ENCODE results near the gene ZC2HC1C.
A peak's percentile ranks its signal among the peaks of the same experiment; 100 is the strongest.

ZC2HC1C gene

DNA sequence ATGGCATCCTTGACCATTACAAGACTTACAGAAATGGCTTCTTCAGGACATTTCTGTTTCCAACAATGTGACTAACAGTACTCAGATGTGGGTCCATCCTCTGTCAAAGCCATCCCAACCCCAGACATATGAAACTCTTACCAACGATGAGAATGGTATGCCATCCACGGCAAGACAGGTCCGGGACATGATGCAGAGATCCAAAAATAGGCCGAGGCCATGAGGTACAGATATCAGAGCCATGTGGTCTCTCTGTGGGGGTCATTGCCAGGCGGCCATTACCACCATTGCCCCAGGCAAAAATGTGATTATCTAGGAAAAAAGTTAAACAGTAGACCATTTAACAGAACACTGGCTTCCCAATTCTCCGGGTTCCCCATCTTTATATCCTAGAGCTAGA lies 27.5 kb downstream of the ZC2HC1C start:
- DNase-seq: no peak

DNA sequence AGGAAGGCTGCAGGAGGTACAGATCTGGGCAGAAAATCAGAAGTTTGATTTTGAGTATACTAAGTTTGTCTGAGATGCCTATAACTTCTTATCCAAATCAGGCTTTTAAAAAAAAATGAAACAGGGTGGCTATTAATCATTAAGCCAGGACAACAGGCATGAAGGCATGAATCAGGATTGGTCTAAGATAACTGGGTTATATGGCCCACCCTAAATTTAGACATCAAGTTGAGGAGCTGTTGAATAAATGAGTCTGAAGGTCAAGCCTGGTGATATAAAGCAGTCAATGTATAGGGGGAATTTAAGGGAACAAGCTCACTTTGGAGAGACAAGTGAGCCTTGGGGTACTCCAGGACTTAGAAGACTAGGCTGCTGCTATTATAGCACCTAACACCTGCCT lies 28.8 kb downstream of the ZC2HC1C start:
- no peak for DNase-seq

DNA sequence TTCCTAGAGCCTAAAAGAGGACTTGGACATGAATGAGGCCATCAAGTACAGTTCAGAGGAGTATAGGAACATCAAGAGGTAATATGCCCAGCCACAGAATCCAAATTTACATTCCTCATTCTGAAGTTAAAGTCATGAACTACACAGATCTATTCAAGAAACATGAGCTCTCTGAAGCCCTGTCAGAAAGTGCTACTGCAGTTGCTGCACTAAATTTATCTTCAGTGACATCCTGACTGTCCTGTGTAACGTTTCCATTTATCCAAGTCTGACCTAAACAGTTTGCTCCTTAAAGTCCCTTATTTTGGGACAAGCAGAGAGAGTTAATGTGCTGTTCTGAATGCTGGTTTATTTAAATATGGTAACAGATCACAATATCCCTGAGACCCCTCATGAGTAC lies 29.2 kb downstream of the ZC2HC1C start:
- no peak for DNase-seq

- no peak for DNase-seq
These were observed 32.0 kb downstream of the ZC2HC1C start for GRCh38 chr14:75101491-75101890.

- no peak for DNase-seq
These were observed 37.7 kb downstream of the ZC2HC1C start for GRCh38 chr14:75107186-75107585.

DNA sequence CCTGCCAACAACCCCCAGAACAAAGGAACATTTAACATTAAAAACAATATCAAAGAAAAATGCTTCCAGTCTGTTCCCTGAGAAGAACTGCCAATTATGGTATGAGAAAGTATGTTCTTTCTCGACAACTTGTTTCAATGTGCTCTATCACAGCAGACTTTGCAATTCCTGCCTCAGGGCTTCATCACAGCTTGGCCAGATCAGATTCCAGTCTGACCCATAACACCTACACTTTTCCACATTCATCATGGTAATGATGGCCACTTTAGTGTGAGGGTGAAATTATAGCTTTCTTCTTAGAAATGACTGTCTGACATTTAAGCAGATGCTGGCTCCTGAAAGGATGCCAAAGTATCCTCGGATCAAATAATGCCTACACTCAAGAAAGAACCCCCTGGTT lies 40.4 kb downstream of the ZC2HC1C start:
- no peak for DNase-seq

GRCh38 chr14:75113932-75114539 lies 44.6 kb downstream of the ZC2HC1C start:
- no peak for DNase-seq

- DNase-seq: no peak
These were observed 49.6 kb downstream of the ZC2HC1C start for GRCh38 chr14:75119056-75119455.

- no peak for DNase-seq
These were observed 51.3 kb downstream of the ZC2HC1C start for GRCh38 chr14:75120541-75121291.

DNA sequence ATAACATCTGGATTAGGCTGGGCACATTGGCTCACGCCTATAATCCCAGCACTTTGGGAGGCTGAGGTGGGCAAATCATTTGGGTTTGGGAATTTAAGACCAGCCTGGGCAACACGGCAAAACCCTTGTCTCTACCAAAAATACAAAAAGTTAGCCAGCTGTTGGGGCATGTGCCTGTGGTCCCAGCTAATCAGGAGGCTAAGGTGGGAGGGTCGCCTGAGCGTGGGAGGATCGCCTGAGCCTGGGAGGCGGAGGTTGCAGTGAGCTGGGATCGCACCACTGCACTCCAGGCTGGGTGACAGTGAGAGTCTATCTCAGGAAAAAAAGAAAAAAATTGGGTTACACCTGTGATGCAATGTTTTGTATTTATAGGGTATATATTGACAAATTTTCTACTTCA lies 52.1 kb downstream of the ZC2HC1C start:
- no peak for DNase-seq

DNA sequence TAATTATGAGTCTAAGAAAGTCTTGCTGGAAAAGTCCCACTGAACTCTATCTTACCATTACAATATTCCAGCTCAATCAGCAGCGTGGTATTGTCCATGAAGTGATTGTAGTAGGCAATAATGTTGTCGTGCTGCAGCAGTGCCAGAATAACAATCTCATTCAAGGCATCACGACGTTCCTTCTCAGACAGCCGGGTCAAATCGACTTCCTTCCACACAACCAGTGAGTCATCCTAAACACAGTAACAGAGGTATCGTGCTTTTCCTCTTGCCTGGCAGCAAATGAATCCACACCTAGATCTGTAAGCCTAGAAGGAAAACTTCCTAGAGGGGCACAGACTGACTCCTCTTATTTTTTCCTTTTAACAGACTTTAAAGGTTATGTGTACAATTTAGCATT lies 54.5 kb downstream of the ZC2HC1C start:
- DNase-seq: no peak

GRCh38 chr14:75125617-75126016 lies 56.2 kb downstream of the ZC2HC1C start:
- DNase-seq: no peak

DNA sequence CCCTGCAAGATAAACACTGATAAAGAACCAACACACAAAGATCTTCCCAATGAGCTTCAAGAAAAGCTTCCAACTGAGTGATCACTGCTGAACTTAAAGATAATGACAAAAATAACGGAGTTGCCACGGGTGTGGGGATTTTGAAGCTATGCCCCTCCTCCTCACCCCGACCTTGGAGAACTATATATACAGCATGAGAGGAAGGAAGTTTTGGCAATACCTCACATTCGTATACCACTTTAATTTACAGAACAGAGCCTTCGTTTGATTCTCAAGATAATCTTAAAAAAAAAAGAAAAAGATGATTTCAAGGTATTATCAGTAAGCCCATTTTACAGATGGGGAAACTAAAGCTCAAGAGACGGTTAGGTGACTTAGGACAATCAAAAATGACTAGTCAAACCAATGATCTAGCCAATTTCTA lies 56.7 kb downstream of the ZC2HC1C start:
- no peak for DNase-seq

DNA sequence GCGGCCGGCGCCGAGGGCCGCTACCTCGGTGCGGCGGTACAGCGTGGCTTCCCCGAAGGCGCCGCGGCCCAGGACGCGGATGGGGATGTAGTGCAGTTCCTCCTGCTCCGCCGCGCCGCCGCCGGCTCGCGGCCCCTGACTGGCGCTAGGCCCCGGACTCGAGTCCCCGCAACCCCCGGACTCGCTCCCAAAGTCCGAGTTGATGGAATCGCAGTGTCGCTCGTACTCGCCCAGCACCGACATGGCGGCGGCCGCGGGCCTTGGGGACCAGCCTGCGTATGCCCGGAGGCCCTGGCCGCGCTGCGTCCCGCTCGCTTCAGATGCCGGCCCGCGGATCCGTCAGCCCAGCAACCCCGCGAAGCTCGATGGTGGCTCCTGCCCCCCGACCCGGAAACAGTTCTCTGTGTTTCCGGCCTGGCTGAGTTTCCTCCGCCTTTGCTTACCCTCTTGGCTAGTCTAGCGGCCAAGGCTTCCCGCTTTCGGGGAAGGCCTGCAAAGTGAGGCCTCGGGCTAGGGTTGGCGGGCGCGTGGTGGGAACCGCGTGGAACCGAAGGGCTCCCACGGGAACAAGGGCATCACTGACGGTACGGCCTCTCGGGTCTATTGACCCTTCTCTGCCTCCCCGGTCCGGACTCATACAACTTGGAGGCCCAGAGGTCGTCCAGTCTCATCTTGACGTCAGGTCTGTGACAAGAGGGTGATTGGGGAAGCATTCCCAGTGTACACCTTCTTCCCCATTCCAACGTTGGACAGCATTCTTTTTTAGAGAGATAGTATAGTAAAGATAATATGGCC lies 57.4 kb downstream of the ZC2HC1C start, which contains the start of gene NEK9:
NEK9 (minus strand) TSS at position 370 of the 795 bp plus-strand sequence; CDS start at position 243, 127 bp downstream.
- peak; percentile 88 for DNase-seq

GRCh38 chr14:75127474-75127820 lies 58.0 kb downstream of the ZC2HC1C start:
- peak; percentile 16 for DNase-seq

- no peak for DNase-seq
These were observed 58.6 kb downstream of the ZC2HC1C start for GRCh38 chr14:75127903-75128595.

- no peak for DNase-seq
These were observed 59.2 kb downstream of the ZC2HC1C start for GRCh38 chr14:75128596-75128990.
